Measurements from ENCODE around the gene BRMS1L. TPM values are rescaled to one million over a fixed set of nuclear protein-coding genes. Genes with fewer than 3 reads are reported as not detected.

The BRMS1L gene
- total and polyA plus RNA-seq, 2 experiments from 2014 or later, result 11.8 to 19.5 TPM

- no peak for TF ChIP-seq ZNF462 (CRISPR knock-in tag; IDR thresholded peaks at IDR 0.05)
- no peak for TF ChIP-seq CREB1 (CRISPR knock-in tag; IDR thresholded peaks at IDR 0.05; ENCODE audit: low read depth)
- TF ChIP-seq EZH2phosphoT487 (IDR thresholded peaks at IDR 0.05; ENCODE audit: unreplicated experiment), result no peak
- no peak for TF ChIP-seq STAT1 (IDR thresholded peaks at IDR 0.05; ENCODE audit: unreplicated experiment)
- no peak for TF ChIP-seq NANOG (IDR thresholded peaks at IDR 0.05; ENCODE audit: borderline replicate concordance)
These were observed 64.2 kb downstream of the BRMS1L start (continued) for GRCh38 chr14:35890308-35890707.

- Histone ChIP-seq H3K4me2 (no peak overlapping the region), H4K20me1 (replicated peaks; ENCODE audit: insufficient read depth) (no peaks in the 10 kb centered on the region), H2AFZ (no peak overlapping the region), H3K27ac (ENCODE audit: low read depth) (no peak overlapping the region), H3K4me1 (ENCODE audit: insufficient read depth) (no peaks in the 10 kb centered on the region), H3K9me2 (ENCODE audit: insufficient read depth) (no peaks in the 10 kb centered on the region), H3K36me3 (ENCODE audit: insufficient read depth) (no peaks in the 10 kb centered on the region), H3F3A (replicated peaks; ENCODE audit: low read depth) (no peaks in the 10 kb centered on the region), H3K4me3 (no peak overlapping the region), H3K79me2 (replicated peaks; ENCODE audit: insufficient read depth) (no peaks in the 10 kb centered on the region), H3K27me3 (ENCODE audit: insufficient read depth) (no peaks in the 10 kb centered on the region)
- ATAC-seq (no peak), DNase-seq (ENCODE audit: low spot score) (no peak)
- Mint-ChIP-seq H3K27ac (no peak overlapping the region), H3K36me3 (ENCODE audit: low read depth) (no peaks in the 10 kb centered on the region), H3K4me1 (peaks cover 7% of the 10 kb centered on the region), H3K9me3 (no peaks in the 10 kb centered on the region; the same call in 2 of the 3 replicates), H3K27me3 (ENCODE audit: insufficient read depth, low read depth, poor library complexity) (peaks cover 4% of the 10 kb centered on the region), H3K4me3 (no peak overlapping the region)
- no peak for TF ChIP-seq NANOG (IDR thresholded peaks at IDR 0.05; ENCODE audit: borderline replicate concordance)
- no peak for TF ChIP-seq EZH2 (IDR thresholded peaks at IDR 0.05; ENCODE audit: low read depth, unreplicated experiment)
- TF ChIP-seq ZNF331 (CRISPR knock-in tag; IDR thresholded peaks at IDR 0.05; ENCODE audit: low read depth), result no peak
- TF ChIP-seq EZH2phosphoT487 (IDR thresholded peaks at IDR 0.05; ENCODE audit: unreplicated experiment), result no peak
- no peak for TF ChIP-seq STAT1 (IDR thresholded peaks at IDR 0.05; ENCODE audit: unreplicated experiment)
- TF ChIP-seq ZNF462 (CRISPR knock-in tag; IDR thresholded peaks at IDR 0.05), result no peak
- TF ChIP-seq POLR2AphosphoS5 (IDR thresholded peaks at IDR 0.05; ENCODE audit: low read depth), result no peak
These were observed 69.1 kb downstream of the BRMS1L start for GRCh38 chr14:35895256-35895655.
